ENCODE results near the gene ZBTB26. TPM values are rescaled to one million over a fixed set of nuclear protein-coding genes. Genes with fewer than 3 reads are reported as not detected.

The ZBTB26 gene
- total RNA-seq, 4 donors from 2014 or later, result 8.8 to 14.9 (median 12.4) TPM

GRCh38 chr9:122940454-122940748, 9.1 kb upstream of the ZBTB26 start:
- Histone ChIP-seq H3K36me3 (no peaks in the 10 kb centered on the region), H3K4me1 (no peaks in the 10 kb centered on the region), H3K27ac (peak overlapping the region; percentile 72 to 95), H3K9me3 (no peaks in the 10 kb centered on the region), H3K4me3 (peak overlapping the region in 1 of 2 donors; percentile 99), H3K27me3 (no peaks in the 10 kb centered on the region)
- intact Hi-C loops (cut with DNase I; ENCODE audit: low total_unique reads), result no loop called here
- DNase-seq, result no peak
- TF ChIP-seq POLR2A (IDR thresholded peaks at IDR 0.05), result peak in 1 of 2 donors; percentile 17
- no peak for TF ChIP-seq CTCF (IDR thresholded peaks at IDR 0.05)

GRCh38 chr9:122939601-122940000, 8.3 kb upstream of the ZBTB26 start:
- Histone ChIP-seq H3K36me3 (no peaks in the 10 kb centered on the region), H3K27me3 (no peaks in the 10 kb centered on the region), H3K27ac (no peak overlapping the region), H3K4me3 (no peak overlapping the region), H3K4me1 (no peaks in the 10 kb centered on the region), H3K9me3 (no peaks in the 10 kb centered on the region)
- TF ChIP-seq CTCF (IDR thresholded peaks at IDR 0.05) (no peak), POLR2A (IDR thresholded peaks at IDR 0.05) (no peak)
- intact Hi-C loops (cut with DNase I; ENCODE audit: low total_unique reads), result no loop called here
- no peak for DNase-seq

- peaks cover 0 to 4% of the 10 kb centered on the region in 2 donors for H3K4me1 ChIP-seq
- TF ChIP-seq CTCF (IDR thresholded peaks at IDR 0.05), result no peak
- no peak for TF ChIP-seq POLR2A (IDR thresholded peaks at IDR 0.05)
- no peaks in the 10 kb centered on the region for H3K27me3 ChIP-seq
- no peaks in the 10 kb centered on the region for H3K9me3 ChIP-seq
- H3K36me3 ChIP-seq, result no peaks in the 10 kb centered on the region
- intact Hi-C loops (cut with DNase I; ENCODE audit: low total_unique reads), result no loop called here
- no peak overlapping the region for H3K27ac ChIP-seq
- H3K4me3 ChIP-seq, result no peak overlapping the region
- DNase-seq, result no peak
Observed at GRCh38 chr9:122936883-122937282, 5.6 kb upstream of the ZBTB26 start.

- TF ChIP-seq CTCF (IDR thresholded peaks at IDR 0.05), result no peak
- no peak for TF ChIP-seq POLR2A (IDR thresholded peaks at IDR 0.05)
- intact Hi-C loops (cut with DNase I; ENCODE audit: low total_unique reads), result no loop called here
- no peak overlapping the region for H3K4me3 ChIP-seq
- H3K9me3 ChIP-seq, result no peaks in the 10 kb centered on the region
- no peaks in the 10 kb centered on the region for H3K36me3 ChIP-seq
- no peaks in the 10 kb centered on the region for H3K27me3 ChIP-seq
- H3K4me1 ChIP-seq, result peaks cover 0 to 4% of the 10 kb centered on the region in 2 donors
- no peak overlapping the region for H3K27ac ChIP-seq
- DNase-seq, result no peak
Observed at GRCh38 chr9:122936464-122936863, 5.2 kb upstream of the ZBTB26 start.

- intact Hi-C loops (cut with DNase I; ENCODE audit: low total_unique reads), result no loop called here
- Histone ChIP-seq H3K9me3 (no peaks in the 10 kb centered on the region), H3K4me1 (peaks cover 0 to 4% of the 10 kb centered on the region in 2 donors), H3K27me3 (no peaks in the 10 kb centered on the region), H3K27ac (peak overlapping the region; percentile 73 to 82), H3K36me3 (no peaks in the 10 kb centered on the region), H3K4me3 (peak overlapping the region; percentile 71 to 86)
- no peak for DNase-seq
- TF ChIP-seq CTCF (IDR thresholded peaks at IDR 0.05), result no peak
- no peak for TF ChIP-seq POLR2A (IDR thresholded peaks at IDR 0.05)
Observed at GRCh38 chr9:122930541-122931225, 629 bp downstream of the ZBTB26 start.

Data from uterus (tissue), 4 donors.